ENCODE data around the gene FBN2. TPM values are rescaled to one million over a fixed set of nuclear protein-coding genes. Genes with fewer than 3 reads are reported as not detected.

The FBN2 gene
- total RNA-seq, 2 donors from 2014 or later: 1.6 to 6.9 TPM

- DNase-seq: no peak
- no peak for ATAC-seq
- intact Hi-C loops (cut with DNase I): no loop called here
Observed at GRCh38 chr5:128237000-128237399, 301.0 kb downstream of the FBN2 start.

- DNase-seq (no peak), ATAC-seq (no peak)
- intact Hi-C loops (cut with DNase I): no loop called here
Observed at GRCh38 chr5:128236334-128236733, 301.7 kb downstream of the FBN2 start.

DNA sequence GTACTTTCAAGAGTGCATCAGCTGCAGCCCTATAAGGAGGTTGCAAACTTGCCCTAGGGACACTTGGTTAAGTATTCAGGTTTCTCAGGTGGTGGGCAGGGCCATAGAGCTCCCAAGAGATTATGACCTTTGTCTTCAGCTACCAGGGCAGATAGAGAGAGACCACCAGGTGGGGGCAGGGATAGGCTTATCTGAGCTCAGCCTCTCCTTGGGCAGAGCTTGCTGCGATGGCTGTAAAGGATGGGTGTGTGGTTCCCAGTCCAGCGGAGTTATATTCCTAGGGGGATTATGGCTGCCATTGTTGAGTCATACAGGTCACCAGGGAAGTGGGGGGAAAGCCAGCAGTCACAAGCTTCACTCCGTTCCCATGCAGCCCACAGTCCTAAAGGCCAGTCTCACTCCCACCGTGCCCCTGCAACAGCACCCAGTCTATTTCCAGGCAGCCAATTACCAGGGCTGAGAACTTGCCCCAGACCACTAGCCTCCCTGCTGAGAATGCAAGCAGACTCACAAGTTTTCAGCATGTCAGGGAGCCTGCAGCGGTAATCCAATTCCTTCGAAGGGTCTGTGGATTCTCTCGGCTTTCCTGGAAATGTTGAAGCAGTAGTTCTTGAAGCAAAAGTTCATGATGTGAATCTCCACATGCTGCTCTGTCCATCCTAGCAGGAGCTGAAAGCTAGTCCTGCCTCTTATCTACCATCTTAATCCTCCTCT is 303.0 kb downstream of the FBN2 start:
- no peak for DNase-seq
- intact Hi-C loops (cut with DNase I): no loop called here
- no peak for ATAC-seq

DNA sequence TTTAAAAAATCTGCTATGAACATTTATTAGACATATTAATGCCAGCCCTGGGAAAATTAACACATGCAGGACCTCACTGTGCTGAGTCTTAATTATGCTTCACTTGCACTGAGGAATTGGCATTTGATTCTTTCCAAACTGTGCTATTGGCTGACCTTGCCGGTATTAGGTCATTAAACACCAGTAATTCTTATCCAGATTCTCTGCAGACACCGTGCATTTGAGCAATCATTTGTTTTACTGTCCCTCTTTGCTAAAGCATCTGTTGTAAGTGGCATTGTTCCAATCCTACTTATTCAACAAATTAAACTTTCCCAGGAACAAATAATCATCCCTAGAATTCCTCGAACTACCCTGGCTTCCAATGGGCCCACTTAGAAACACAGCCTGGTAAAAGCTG is 309.5 kb downstream of the FBN2 start:
- no peak for DNase-seq
- ATAC-seq: peak; percentile 27 to 77
- intact Hi-C loops (cut with DNase I): no loop called here

DNA sequence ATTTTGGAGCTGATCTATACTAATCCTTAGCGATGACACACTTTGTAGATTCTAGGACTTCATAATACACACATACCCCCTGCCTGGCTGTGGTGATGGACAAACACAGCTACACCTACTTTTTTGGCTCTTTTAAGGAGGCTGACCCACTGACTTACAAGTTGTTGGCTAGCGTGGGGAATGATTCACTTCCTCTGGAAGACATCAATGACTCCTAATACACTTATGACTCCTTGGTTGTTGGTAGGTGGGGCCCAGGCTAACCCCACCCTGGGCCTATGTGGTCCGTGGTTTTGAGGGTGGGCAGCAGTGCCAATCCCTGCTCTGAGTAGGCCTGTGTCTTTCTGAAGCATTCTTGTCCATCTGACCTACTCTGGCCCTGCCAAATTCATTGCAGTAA is 310.0 kb downstream of the FBN2 start:
- intact Hi-C loops (cut with DNase I): no loop called here
- peak; percentile 23 for DNase-seq

GRCh38 chr5:128225245-128226030 is 312.6 kb downstream of the FBN2 start:
- DNase-seq: no peak
- no peak for ATAC-seq
- intact Hi-C loops (cut with DNase I): no loop called here

More for the DNA sequence above, 310.0 kb downstream of the FBN2 start:
- peak in 1 of 2 donors; percentile 95 for ATAC-seq

GRCh38 chr5:128224336-128224735 is 313.7 kb downstream of the FBN2 start:
- ATAC-seq (no peak), DNase-seq (no peak)
- intact Hi-C loops (cut with DNase I): no loop called here

DNA sequence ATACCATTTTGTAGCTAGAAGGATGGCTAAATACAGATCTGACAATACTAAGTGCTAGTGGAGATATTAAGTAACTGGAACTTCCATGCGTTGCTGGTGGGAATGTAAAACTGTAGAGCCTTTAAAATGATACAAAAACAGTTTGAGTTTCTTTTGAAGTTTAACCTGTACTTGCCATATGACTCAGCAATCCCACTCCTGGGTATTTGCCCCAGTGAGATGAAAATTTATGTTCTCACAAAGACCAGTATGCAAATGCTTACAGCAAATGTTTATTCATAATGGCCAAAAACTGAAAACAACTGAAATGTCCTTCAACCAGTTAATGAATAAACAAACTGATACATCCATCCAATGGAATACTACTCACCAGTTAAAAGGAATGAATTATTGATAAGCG is 317.2 kb downstream of the FBN2 start:
- no peak for ATAC-seq
- intact Hi-C loops (cut with DNase I): no loop called here

GRCh38 chr5:128216860-128217531 is 321.0 kb downstream of the FBN2 start:
- DNase-seq (peak; percentile 53), ATAC-seq (peak; percentile 89)
- intact Hi-C loops (cut with DNase I): no loop called here

More for the DNA sequence above, 317.2 kb downstream of the FBN2 start:
- DNase-seq: no peak

- DNase-seq (no peak), ATAC-seq (no peak)
- intact Hi-C loops (cut with DNase I): no loop called here
Observed at GRCh38 chr5:128216285-128216684, 321.8 kb downstream of the FBN2 start.

GRCh38 chr5:128213833-128214232 is 324.2 kb downstream of the FBN2 start:
- intact Hi-C loops (cut with DNase I): loop anchor here (2.0 to 5.0 kb wide), 3 partner anchors 283 to 623 kb away; no protein-coding TSS in a partner anchor
- no peak for DNase-seq
- ATAC-seq: no peak

DNA sequence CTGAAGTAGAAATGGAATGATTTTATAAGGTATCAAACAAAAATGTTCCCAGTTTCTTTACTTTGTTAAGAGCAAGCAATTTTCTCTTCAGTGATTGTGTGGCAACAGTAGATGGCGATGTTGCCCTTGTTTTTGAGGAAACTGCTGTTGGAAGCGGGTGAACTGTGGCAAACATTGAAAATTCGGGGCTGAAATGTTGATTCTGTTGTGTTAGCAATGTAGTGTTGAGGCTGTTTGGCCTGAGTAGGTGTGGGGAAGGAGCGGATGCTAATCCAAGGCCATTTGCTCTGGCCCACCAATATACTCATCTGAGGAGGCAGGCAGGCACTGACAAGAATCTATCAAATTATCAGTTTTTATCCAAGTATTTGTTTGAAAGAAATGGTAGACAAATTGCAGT is 324.7 kb downstream of the FBN2 start:
- ATAC-seq: no peak
- intact Hi-C loops (cut with DNase I): loop anchor here (2.0 to 5.0 kb wide), 3 partner anchors 284 to 624 kb away; no protein-coding TSS in a partner anchor
- DNase-seq: peak; percentile 34

- DNase-seq: no peak
- intact Hi-C loops (cut with DNase I): loop anchor here (2.0 to 5.0 kb wide), 3 partner anchors 285 to 625 kb away; no protein-coding TSS in a partner anchor
- no peak for ATAC-seq
Observed at GRCh38 chr5:128212191-128212806, 325.7 kb downstream of the FBN2 start.

DNA sequence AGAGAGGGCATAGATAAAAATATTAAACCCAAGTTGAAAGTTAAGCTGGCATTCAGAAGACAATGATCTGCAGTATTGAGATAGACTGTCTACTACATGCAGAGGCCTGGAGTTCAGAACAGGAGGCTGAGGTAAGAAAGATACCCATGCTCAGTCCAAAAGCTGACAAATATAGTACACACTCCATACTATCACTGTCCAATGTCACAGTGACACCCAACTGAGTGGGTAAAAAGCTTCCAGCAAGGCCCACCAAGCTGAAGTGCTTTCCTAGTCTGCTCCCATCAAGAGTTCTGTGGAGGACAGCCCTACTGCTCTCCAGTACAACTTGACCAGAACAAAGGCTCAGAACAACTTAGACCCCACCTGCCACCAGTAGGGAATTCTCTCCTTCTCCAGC is 329.6 kb downstream of the FBN2 start:
- no peak for DNase-seq
- ATAC-seq: no peak
- intact Hi-C loops (cut with DNase I): no loop called here

Measured in left cardiac atrium (tissue), 4 donors.